Esophagus (tissue), 2 donors: ENCODE measurements around the gene CERS6. TPM values are rescaled to one million over a fixed set of nuclear protein-coding genes. Genes with fewer than 3 reads are reported as not detected.

ENCODE experiments used
- H3K27ac ChIP-seq, 2 donors: one replicate each; pipeline ENCODE4 v1.5.1; 2013; ENCODE audit warnings: low read depth in 2 of 2, mild to moderate bottlenecking in 2 of 2, inconsistent platforms in 1 of 2, low read length in 1 of 2, moderate library complexity in 1 of 2
- H3K27me3 ChIP-seq, 2 donors: one replicate each; pipeline ENCODE4 v1.6.1; 2013; ENCODE audit warnings: low read length in 2 of 2, control low read depth in 1 of 2, mild to moderate bottlenecking in 1 of 2; ENCODE audit not compliant: insufficient read depth in 2 of 2, control insufficient read depth in 1 of 2
- H3K36me3 ChIP-seq, 2 donors: one replicate each; pipeline ENCODE4 v1.6.1; 2013; ENCODE audit warnings: low read length in 1 of 2; ENCODE audit not compliant: control insufficient read depth in 2 of 2, insufficient read depth in 2 of 2
- H3K4me1 ChIP-seq, 2 donors: one replicate each; pipeline ENCODE4 v1.6.1; 2013; ENCODE audit warnings: low read length in 1 of 2; ENCODE audit not compliant: control insufficient read depth in 2 of 2, insufficient read depth in 2 of 2
- H3K4me3 ChIP-seq, 2 donors: one replicate each; pipeline ENCODE4 v1.5.1; 2013; ENCODE audit warnings: low read length in 2 of 2, mild to moderate bottlenecking in 2 of 2, low read depth in 1 of 2, moderate library complexity in 1 of 2
- H3K9me3 ChIP-seq, 2 donors: one replicate each; pipeline ENCODE4 v1.6.1; 2013; ENCODE audit warnings: mild to moderate bottlenecking in 2 of 2, low read depth in 1 of 2, low read length in 1 of 2, moderate library complexity in 1 of 2; ENCODE audit not compliant: control insufficient read depth in 2 of 2, insufficient read depth in 1 of 2
- WGBS, 2 donors: extraction: QIAGEN DNeasy Blood & Tissue Kit; methylation state at CpG; one replicate each; pipeline ENCODE4 v1.1.7; 2013; 5-methylcytosine and 5-hydroxymethylcytosine counted together
- polyA plus RNA-seq, 2 donors: library from polyadenylated mRNA; stranded (reverse); fragments of 200-250 nt; gene quantifications; one replicate each; pipeline ENCODE4 v1.2.3, GENCODE V29; 2013
- donor health status: healthy with polysubstance abuse.
- donor health status: Bipolar disorder and iron deficiency.

Gene CERS6
- polyA plus RNA-seq, 2 donors = 4.2 to 7.6 TPM

- Histone ChIP-seq H3K4me1 (no peaks in the 10 kb centered on the region), H3K27me3 (no peaks in the 10 kb centered on the region), H3K36me3 (no peaks in the 10 kb centered on the region), H3K27ac (no peak overlapping the region), H3K4me3 (no peak overlapping the region), H3K9me3 (no peaks in the 10 kb centered on the region)
- WGBS, 2 donors = 46 to 54% methylated on average over 3 of the region's 3 CpGs
Observed at GRCh38 chr2:168439536-168439935, 16.5 kb upstream of the CERS6 start.

GRCh38 chr2:168441214-168441872 is 14.7 kb upstream of the CERS6 start:
- H3K27me3 ChIP-seq = no peaks in the 10 kb centered on the region
- H3K27ac ChIP-seq = no peak overlapping the region

DNA sequence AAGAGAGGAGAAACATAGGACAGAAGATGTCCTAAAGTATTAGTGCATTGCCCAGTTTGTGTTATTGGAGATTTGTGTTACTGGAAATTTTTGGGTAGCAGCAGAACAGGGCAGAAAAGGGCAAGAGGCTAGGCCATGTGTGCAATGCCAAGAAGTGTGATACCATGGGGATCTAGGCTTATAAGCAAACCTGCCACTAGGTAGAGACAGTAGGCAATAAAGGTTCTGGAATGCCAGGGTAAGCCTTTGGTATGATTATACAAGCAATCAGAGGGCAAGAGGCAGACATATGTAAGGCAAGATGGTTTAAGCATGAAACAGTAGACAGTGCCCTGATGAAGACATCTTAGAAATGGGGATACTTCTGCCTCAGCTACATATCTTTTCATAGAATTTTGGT is 12.3 kb upstream of the CERS6 start:
- Histone ChIP-seq H3K27ac (no peak overlapping the region), H3K27me3 (no peaks in the 10 kb centered on the region), H3K9me3 (no peaks in the 10 kb centered on the region), H3K4me3 (no peak overlapping the region), H3K4me1 (no peaks in the 10 kb centered on the region), H3K36me3 (no peaks in the 10 kb centered on the region)

More at GRCh38 chr2:168441214-168441872, 14.7 kb upstream of the CERS6 start:
- H3K36me3 ChIP-seq = no peaks in the 10 kb centered on the region
- 89 to 92% methylated on average over 6 of the region's 6 CpGs for WGBS, 2 donors
- no peaks in the 10 kb centered on the region for H3K9me3 ChIP-seq
- no peaks in the 10 kb centered on the region for H3K4me1 ChIP-seq
- H3K4me3 ChIP-seq = no peak overlapping the region

DNA sequence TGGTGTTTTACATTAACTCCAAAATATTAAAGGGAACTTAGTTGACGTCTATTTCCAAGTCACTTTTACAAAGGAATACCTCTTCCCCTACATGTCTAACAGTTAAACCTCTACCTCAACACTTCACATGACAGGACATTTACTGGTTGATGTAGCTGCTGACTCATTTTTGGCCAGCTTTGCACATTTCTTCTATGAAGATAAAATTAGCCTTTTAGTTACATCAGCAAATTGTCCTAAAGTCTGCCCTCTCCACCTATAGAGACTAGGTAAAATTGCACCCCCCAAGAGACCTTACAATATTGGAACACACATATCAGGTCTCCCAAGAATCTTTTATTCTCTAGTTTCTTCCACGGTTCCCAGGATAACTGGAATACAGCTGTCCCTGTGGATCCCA is 10.1 kb upstream of the CERS6 start:
- H3K27ac ChIP-seq = no peak overlapping the region
- WGBS, 2 donors = 97 to 98% methylated on average over 2 of the region's 2 CpGs
- no peaks in the 10 kb centered on the region for H3K27me3 ChIP-seq
- no peak overlapping the region for H3K4me3 ChIP-seq
- no peaks in the 10 kb centered on the region for H3K9me3 ChIP-seq
- no peaks in the 10 kb centered on the region for H3K36me3 ChIP-seq
- H3K4me1 ChIP-seq = no peaks in the 10 kb centered on the region

GRCh38 chr2:168448980-168449379 is 7.1 kb upstream of the CERS6 start:
- no peaks in the 10 kb centered on the region for H3K9me3 ChIP-seq
- H3K27me3 ChIP-seq = no peaks in the 10 kb centered on the region
- H3K36me3 ChIP-seq = no peaks in the 10 kb centered on the region
- H3K4me3 ChIP-seq = no peak overlapping the region
- H3K4me1 ChIP-seq = no peaks in the 10 kb centered on the region
- no peak overlapping the region for H3K27ac ChIP-seq

DNA sequence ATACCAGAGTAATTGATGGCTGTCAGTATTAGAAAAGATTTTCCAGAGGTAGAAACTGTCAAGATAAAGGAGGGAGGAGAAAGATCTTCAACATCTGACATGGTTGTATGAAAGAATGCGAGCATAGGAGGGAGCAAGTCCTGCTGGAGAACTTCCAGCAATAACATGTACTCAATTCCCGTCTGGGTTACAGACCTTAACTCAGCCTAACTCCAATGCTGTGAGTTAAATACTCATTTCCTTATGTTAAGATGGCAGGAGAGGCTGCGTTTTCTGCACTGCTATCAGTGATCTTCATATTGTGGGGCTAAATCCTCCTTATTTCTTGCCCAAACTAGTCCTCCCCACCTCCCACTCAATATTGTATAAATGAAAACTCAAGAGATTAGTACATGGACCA is 6.7 kb upstream of the CERS6 start:
- Histone ChIP-seq H3K27me3 (no peaks in the 10 kb centered on the region), H3K27ac (no peak overlapping the region), H3K9me3 (no peaks in the 10 kb centered on the region), H3K36me3 (no peaks in the 10 kb centered on the region), H3K4me1 (no peaks in the 10 kb centered on the region), H3K4me3 (no peak overlapping the region)
- WGBS, 2 donors = 64 to 70% methylated on average over 3 of the region's 3 CpGs

DNA sequence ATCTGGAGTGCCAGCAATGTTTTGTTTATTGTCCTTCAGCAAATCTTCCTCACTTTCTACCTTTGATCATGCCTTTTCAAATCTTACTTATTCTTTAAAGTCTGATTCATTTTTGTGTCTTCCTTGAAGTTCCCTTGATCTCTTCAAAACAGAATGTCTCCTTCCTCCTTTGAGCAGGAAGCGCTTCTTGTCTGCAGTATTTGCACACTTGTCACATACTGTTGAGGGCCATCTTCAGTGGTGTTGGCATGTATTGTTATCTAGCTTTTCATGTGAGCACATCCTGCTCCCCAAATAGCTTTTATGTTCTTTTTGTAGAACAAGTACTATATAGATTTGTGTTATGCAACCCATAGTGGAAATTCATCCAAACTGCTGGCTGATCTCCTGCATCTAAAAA is 5.9 kb upstream of the CERS6 start:
- Histone ChIP-seq H3K4me1 (no peaks in the 10 kb centered on the region), H3K27me3 (no peaks in the 10 kb centered on the region), H3K4me3 (no peak overlapping the region), H3K27ac (no peak overlapping the region), H3K36me3 (no peaks in the 10 kb centered on the region), H3K9me3 (no peaks in the 10 kb centered on the region)
- WGBS, 2 donors = 96% methylated on average over 1 of the region's 1 CpG

DNA sequence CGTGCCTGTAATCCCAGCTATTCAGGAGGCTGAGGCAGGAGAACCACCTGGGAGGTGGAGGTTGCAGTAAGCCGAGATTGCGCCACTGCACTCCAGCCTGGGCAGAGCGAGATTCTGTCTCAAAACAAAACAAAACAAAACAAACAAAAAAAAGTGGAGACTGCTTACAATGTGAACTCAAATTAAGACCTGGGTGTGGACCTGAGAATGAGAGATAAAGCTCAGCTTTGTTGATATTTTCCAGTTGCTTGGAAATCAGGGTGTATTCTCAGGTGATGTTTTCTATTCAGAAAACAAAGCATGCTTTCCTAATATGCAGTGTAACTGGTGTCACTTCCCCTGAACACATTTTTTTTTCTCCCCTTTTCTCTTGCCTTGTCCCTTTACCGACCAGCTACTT is 5.3 kb upstream of the CERS6 start:
- Histone ChIP-seq H3K4me1 (no peaks in the 10 kb centered on the region), H3K9me3 (no peaks in the 10 kb centered on the region), H3K36me3 (no peaks in the 10 kb centered on the region), H3K4me3 (no peak overlapping the region), H3K27ac (no peak overlapping the region), H3K27me3 (no peaks in the 10 kb centered on the region)
- 74 to 80% methylated on average over 5 of the region's 5 CpGs for WGBS, 2 donors

DNA sequence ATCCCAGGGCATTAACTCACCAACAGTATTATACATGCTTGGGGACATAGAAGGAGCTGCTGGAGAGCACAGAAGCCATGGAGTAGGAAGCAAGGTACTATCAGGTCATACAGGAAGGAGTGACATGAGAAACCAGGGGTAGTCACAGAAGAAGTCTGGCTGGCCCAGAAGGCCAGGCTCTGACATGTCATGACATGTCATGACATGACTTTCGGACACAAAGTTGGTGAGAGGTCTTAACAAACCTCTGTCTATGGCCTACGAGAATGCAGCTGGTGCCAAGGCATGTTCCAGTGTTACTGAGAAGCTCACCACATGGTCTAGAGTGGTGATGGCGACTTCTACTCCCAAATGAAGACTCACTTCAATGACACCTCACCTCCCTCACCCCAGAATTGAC is 3.3 kb upstream of the CERS6 start:
- no peaks in the 10 kb centered on the region for H3K36me3 ChIP-seq
- no peak overlapping the region for H3K4me3 ChIP-seq
- H3K4me1 ChIP-seq = no peaks in the 10 kb centered on the region
- no peaks in the 10 kb centered on the region for H3K27me3 ChIP-seq
- H3K9me3 ChIP-seq = no peaks in the 10 kb centered on the region
- H3K27ac ChIP-seq = no peak overlapping the region
- WGBS, 2 donors = 88 to 89% methylated on average over 3 of the region's 3 CpGs

GRCh38 chr2:168453404-168453803 is 2.7 kb upstream of the CERS6 start:
- H3K27me3 ChIP-seq = no peaks in the 10 kb centered on the region
- H3K4me1 ChIP-seq = no peaks in the 10 kb centered on the region
- no peak overlapping the region for H3K27ac ChIP-seq
- no peaks in the 10 kb centered on the region for H3K36me3 ChIP-seq
- H3K4me3 ChIP-seq = no peak overlapping the region
- 85 to 90% methylated on average over 3 of the region's 3 CpGs for WGBS, 2 donors
- H3K9me3 ChIP-seq = no peaks in the 10 kb centered on the region
